Endodermal cell (in vitro differentiated cells): ENCODE measurements around the gene TMEM141. TPM values are rescaled to one million over a fixed set of nuclear protein-coding genes. Genes with fewer than 3 reads are reported as not detected.

Source experiments
- DNase-seq: peaks from one replicate; pipeline ENCODE4 v3.0.0-alpha.2; 2017
- H3K27ac ChIP-seq: 2 replicates; pipeline ENCODE4 v1.5.1; 2013; ENCODE audit warnings: mild to moderate bottlenecking, low read depth, low read length, moderate library complexity
- H3K27me3 ChIP-seq: 2 replicates; pipeline ENCODE4 v1.6.1; 2013; ENCODE audit warnings: mild to moderate bottlenecking, low read length, moderate library complexity; ENCODE audit not compliant: insufficient read depth, control insufficient read depth, poor library complexity, severe bottlenecking
- H3K36me3 ChIP-seq: 2 replicates; pipeline ENCODE4 v1.7.0; 2013; ENCODE audit warnings: mild to moderate bottlenecking, low read length, moderate library complexity; ENCODE audit not compliant: control insufficient read depth, insufficient read depth
- H3K4me1 ChIP-seq: one replicate; pipeline ENCODE4 v1.7.0; 2013; ENCODE audit warnings: low read length; ENCODE audit not compliant: control insufficient read depth, insufficient read depth
- H3K4me3 ChIP-seq: 2 replicates; pipeline ENCODE4 v1.5.1; 2013; ENCODE audit warnings: mild to moderate bottlenecking, low read length, moderate library complexity
- H3K9ac ChIP-seq: 2 replicates; pipeline ENCODE4 v1.6.1; 2013; ENCODE audit warnings: mild to moderate bottlenecking, low read length, moderate library complexity; ENCODE audit not compliant: poor library complexity, severe bottlenecking; ENCODE audit errors: extremely low read depth
- H3K9me3 ChIP-seq: 2 replicates; pipeline ENCODE4 v1.6.1; 2013; ENCODE audit warnings: mild to moderate bottlenecking, low read length, moderate library complexity; ENCODE audit not compliant: control insufficient read depth
- H3K27ac Mint-ChIP-seq: 2 replicates; pipeline ENCODE4 v1.8.0; 2020; ENCODE audit warnings: mixed read lengths
- H3K27me3 Mint-ChIP-seq: 2 replicates; pipeline ENCODE4 v1.8.0; 2021; ENCODE audit warnings: mild to moderate bottlenecking, mixed read lengths; ENCODE audit not compliant: insufficient read depth
- H3K36me3 Mint-ChIP-seq: 2 replicates; pipeline ENCODE4 v1.8.0; 2020; ENCODE audit warnings: low read depth, mixed read lengths
- H3K4me1 Mint-ChIP-seq: 2 replicates; pipeline ENCODE4 v1.8.0; 2020; ENCODE audit warnings: mixed read lengths
- H3K4me3 Mint-ChIP-seq: 2 replicates; pipeline ENCODE4 v1.8.0; 2020; ENCODE audit warnings: mild to moderate bottlenecking, moderate library complexity, mixed read lengths
- H3K9me3 Mint-ChIP-seq: 2 replicates; pipeline ENCODE4 v1.8.0; 2020; ENCODE audit warnings: mild to moderate bottlenecking, mixed read lengths
- CTCF ChIP-seq: fragments of 200-600 bp; sonication (generic); conservative IDR thresholded peaks from 2 replicates; pipeline ENCODE4 v1.5.0; 2021; ENCODE audit warnings: antibody characterized with exemption, mild to moderate bottlenecking
- WGBS, 2 experiments: methylation state at CpG; one replicate each; pipeline versions ENCODE4 v1.1.5 to v1.1.7; 2013; ENCODE audit warnings: missing lambda C conversion rate in 2 of 2, mixed read lengths in 1 of 2; ENCODE audit not compliant: insufficient coverage in 1 of 2, insufficient read length in 1 of 2; 5-methylcytosine and 5-hydroxymethylcytosine counted together
- total RNA-seq, 2 donors: library from RNA; stranded (reverse); fragmentation: NEBNext Ultra II Directional in 1 of 2; extraction: Animal tissue kit (Norgen Biotek cat#: 25700) in 1 of 2; gene quantifications; 2 replicates in 1 of 2; 3 replicates in 1 of 2; pipeline ENCODE4 v1.2.1, GENCODE V29; 2021

Gene TMEM141
- total RNA-seq, 2 donors from 2014 or later, result 215 to 339 TPM

- H3K4me1 ChIP-seq, result peaks cover 3% of the 10 kb centered on the region
- Mint-ChIP-seq H3K27me3 (peaks cover 41% of the 10 kb centered on the region), H3K27ac (no peak overlapping the region), H3K36me3 (no peaks in the 10 kb centered on the region), H3K4me1 (peaks cover 24% of the 10 kb centered on the region), H3K9me3 (peaks cover 28% of the 10 kb centered on the region), H3K4me3 (no peak overlapping the region)
- H3K27me3 ChIP-seq, result peaks cover 9% of the 10 kb centered on the region
- no peaks in the 10 kb centered on the region for H3K36me3 ChIP-seq
- H3K9me3 ChIP-seq, result peaks cover 19% of the 10 kb centered on the region
- no peak for DNase-seq
- no peak overlapping the region for H3K9ac ChIP-seq
- WGBS, 2 experiments, result 95 to 100% methylated on average over 1 to 7 of the region's 7 CpGs
- H3K27ac ChIP-seq, result no peak overlapping the region
- no peak overlapping the region for H3K4me3 ChIP-seq
- TF ChIP-seq CTCF, result no peak
Measured at GRCh38 chr9:136776947-136777346, 14.2 kb upstream of the TMEM141 start.

- Histone ChIP-seq H3K9ac (no peak overlapping the region), H3K27me3 (peaks cover 9% of the 10 kb centered on the region), H3K27ac (no peak overlapping the region), H3K4me1 (peaks cover 3% of the 10 kb centered on the region), H3K9me3 (peaks cover 19% of the 10 kb centered on the region), H3K36me3 (no peaks in the 10 kb centered on the region), H3K4me3 (no peak overlapping the region)
- Mint-ChIP-seq H3K9me3 (peaks cover 27% of the 10 kb centered on the region), H3K4me1 (peaks cover 24% of the 10 kb centered on the region), H3K27ac (no peak overlapping the region), H3K36me3 (no peaks in the 10 kb centered on the region), H3K27me3 (peaks cover 41% of the 10 kb centered on the region), H3K4me3 (no peak overlapping the region)
- no peak for DNase-seq
- TF ChIP-seq CTCF, result no peak
- WGBS, 2 experiments, result 86 to 90% methylated on average over 12 to 14 of the region's 14 CpGs
Measured at GRCh38 chr9:136777359-136777758, 13.8 kb upstream of the TMEM141 start.

- peaks cover 24% of the 10 kb centered on the region for H3K4me1 Mint-ChIP-seq
- peaks cover 9% of the 10 kb centered on the region for H3K9me3 Mint-ChIP-seq
- peak; percentile 59 for TF ChIP-seq CTCF
- WGBS, 2 experiments, result 77% methylated on average over 5 of the region's 5 CpGs
- no peak overlapping the region for H3K9ac ChIP-seq
- H3K4me3 Mint-ChIP-seq, result no peak overlapping the region
- peaks cover 41% of the 10 kb centered on the region for H3K27me3 Mint-ChIP-seq
- no peaks in the 10 kb centered on the region for H3K36me3 Mint-ChIP-seq
- H3K36me3 ChIP-seq, result no peaks in the 10 kb centered on the region
- H3K27ac ChIP-seq, result no peak overlapping the region
- H3K4me1 ChIP-seq, result peaks cover 6% of the 10 kb centered on the region
- peaks cover under 1% of the 10 kb centered on the region for H3K9me3 ChIP-seq
- H3K27me3 ChIP-seq, result peaks cover 9% of the 10 kb centered on the region
- no peak for DNase-seq
- no peak overlapping the region for H3K4me3 ChIP-seq
- no peak overlapping the region for H3K27ac Mint-ChIP-seq
Measured at GRCh38 chr9:136779808-136780207, 11.3 kb upstream of the TMEM141 start.
